Right atrium auricular region (tissue), 2 donors: ENCODE data around the gene INVS. TPM values are rescaled to one million over a fixed set of nuclear protein-coding genes. Genes with fewer than 3 reads are reported as not detected.

Experiments
- DNase-seq: peaks from one replicate; pipeline ENCODE4 v3.0.0-alpha.2; 2019; ENCODE audit warnings: low spot score
- H3K27ac ChIP-seq, 2 donors: fragments of 200-600 bp; sonication (generic); 1 replicate in 1 of 2; 2 replicates in 1 of 2; pipeline ENCODE4 v1.5.1; 2016 to 2019
- H3K27me3 ChIP-seq, 2 donors: fragments of 200-600 bp; sonication (generic); one replicate each; pipeline versions ENCODE4 v1.5.1 to v1.6.0; 2017 to 2019
- H3K36me3 ChIP-seq: fragments of 200-600 bp; sonication (generic); one replicate; pipeline ENCODE4 v1.5.1; 2016
- H3K4me1 ChIP-seq, 2 donors: fragments of 200-600 bp; sonication (generic); one replicate each; pipeline versions ENCODE4 v1.5.1 to v1.6.0; 2017 to 2019
- H3K4me3 ChIP-seq, 2 donors: fragments of 200-600 bp; sonication (generic); 1 replicate in 1 of 2; 2 replicates in 1 of 2; pipeline ENCODE4 v1.5.1; 2017 to 2019; ENCODE audit warnings: mild to moderate bottlenecking in 1 of 2, moderate library complexity in 1 of 2
- H3K9me3 ChIP-seq, 2 donors: fragments of 200-600 bp; sonication (generic); one replicate each; pipeline ENCODE4 v1.5.1; 2019
- CTCF ChIP-seq, 2 donors: fragments of 200-600 bp; sonication (generic); IDR thresholded peaks; one replicate each; pipeline ENCODE4 v1.5.1; 2019; ENCODE audit warnings: antibody characterized with exemption in 2 of 2
- total RNA-seq, 2 donors: library from RNA; depleted of rRNA; stranded (reverse); fragments of >200 nt; gene quantifications; one replicate each; pipeline ENCODE4 v1.1.0, GENCODE V29; 2016

INVS gene
- total RNA-seq, 2 donors from 2014 or later, result 7.8 to 10.1 TPM

- H3K27ac ChIP-seq, result no peak overlapping the region
- H3K9me3 ChIP-seq, result no peaks in the 10 kb centered on the region
- peaks cover 0 to 24% of the 10 kb centered on the region in 2 donors for H3K4me1 ChIP-seq
Observed at GRCh38 chr9:100082782-100083181, 16.3 kb upstream of the INVS start.

GRCh38 chr9:100083448-100084127 is 15.5 kb upstream of the INVS start:
- Histone ChIP-seq H3K4me1 (peaks cover 0 to 31% of the 10 kb centered on the region in 2 donors), H3K4me3 (no peak overlapping the region), H3K36me3 (no peaks in the 10 kb centered on the region), H3K27ac (no peak overlapping the region), H3K9me3 (no peaks in the 10 kb centered on the region), H3K27me3 (no peaks in the 10 kb centered on the region)
- no peak for DNase-seq
- no peak for TF ChIP-seq CTCF (IDR thresholded peaks at IDR 0.05)

More at GRCh38 chr9:100082782-100083181, 16.3 kb upstream of the INVS start:
- no peak for DNase-seq
- Histone ChIP-seq H3K27me3 (no peaks in the 10 kb centered on the region), H3K36me3 (no peaks in the 10 kb centered on the region), H3K4me3 (no peak overlapping the region)
- no peak for TF ChIP-seq CTCF (IDR thresholded peaks at IDR 0.05)

GRCh38 chr9:100084128-100084453 is 15.0 kb upstream of the INVS start:
- no peaks in the 10 kb centered on the region for H3K9me3 ChIP-seq
- TF ChIP-seq CTCF (IDR thresholded peaks at IDR 0.05), result no peak
- no peak overlapping the region for H3K27ac ChIP-seq
- H3K4me1 ChIP-seq, result peaks cover 0 to 31% of the 10 kb centered on the region in 2 donors
- no peak overlapping the region for H3K4me3 ChIP-seq
- no peak for DNase-seq
- no peaks in the 10 kb centered on the region for H3K36me3 ChIP-seq
- no peaks in the 10 kb centered on the region for H3K27me3 ChIP-seq

GRCh38 chr9:100084734-100085133 is 14.3 kb upstream of the INVS start:
- no peak overlapping the region for H3K27ac ChIP-seq

GRCh38 chr9:100086097-100086635 is 12.9 kb upstream of the INVS start:
- no peaks in the 10 kb centered on the region for H3K36me3 ChIP-seq
- peaks cover 0 to 31% of the 10 kb centered on the region in 2 donors for H3K4me1 ChIP-seq
- H3K27ac ChIP-seq, result no peak overlapping the region
- H3K27me3 ChIP-seq, result no peaks in the 10 kb centered on the region
- no peaks in the 10 kb centered on the region for H3K9me3 ChIP-seq
- DNase-seq, result no peak
- no peak overlapping the region for H3K4me3 ChIP-seq
- no peak for TF ChIP-seq CTCF (IDR thresholded peaks at IDR 0.05)

More at GRCh38 chr9:100084734-100085133, 14.3 kb upstream of the INVS start:
- Histone ChIP-seq H3K27me3 (no peaks in the 10 kb centered on the region), H3K36me3 (no peaks in the 10 kb centered on the region), H3K9me3 (no peaks in the 10 kb centered on the region), H3K4me3 (no peak overlapping the region), H3K4me1 (peaks cover 0 to 31% of the 10 kb centered on the region in 2 donors)
- DNase-seq, result no peak
- TF ChIP-seq CTCF (IDR thresholded peaks at IDR 0.05), result no peak

- no peaks in the 10 kb centered on the region for H3K9me3 ChIP-seq
- H3K4me1 ChIP-seq, result peaks cover 0 to 40% of the 10 kb centered on the region in 2 donors
- H3K36me3 ChIP-seq, result no peaks in the 10 kb centered on the region
- no peak overlapping the region for H3K27ac ChIP-seq
- H3K4me3 ChIP-seq, result no peak overlapping the region
- no peak for DNase-seq
- no peak for TF ChIP-seq CTCF (IDR thresholded peaks at IDR 0.05)
- H3K27me3 ChIP-seq, result no peaks in the 10 kb centered on the region
Observed at GRCh38 chr9:100087218-100087617, 11.8 kb upstream of the INVS start.
